Heart left ventricle (tissue), 13 donors: ENCODE results near the gene KLK13.

Experiments used
- CTCF ChIP-seq, 12 donors: fragments of 200-600 bp; sonication (generic) in 4 of 12; IDR thresholded peaks; one replicate each; pipeline versions ENCODE4 v1.5.0 to v1.8.0; 2018 to 2022; ENCODE audit warnings: antibody characterized with exemption in 12 of 12, mild to moderate bottlenecking in 5 of 12
- POLR2A ChIP-seq, 2 donors: fragments of 450-650 bp; IDR thresholded peaks; one replicate each; pipeline ENCODE4 v1.6.1; 2017; ENCODE audit warnings: antibody characterized with exemption in 2 of 2, mild to moderate bottlenecking in 2 of 2, moderate library complexity in 2 of 2
- donor health status: ischemic (EF 13 %, LVEDD 7.1; RV severe dilation, severe dysfunction).
- donor health status: DM: no; HTN: yes; CAD: no.
- donor health status: DM: no; HTN: no; CAD: no.
- donor health status: ischemic (EF 25% LVEDD 6.9; RV normal size, moderate dysfunction).
- donor health status: ischemic (EF 25% LVEDD 5.7; RV mildly dilated, moderate dysfunction).
- donor health status: ischemic (EF 35%, LVEDD 5.7; RV mildly dilated, moderate dysfunction).
- donor health status: nonischemic (EF 11% LVEDD 7.7; RV severe dilation, severe dysfunction).
- donor health status: DM: yes; HTN: yes; CAD: no.
- donor health status: PGD.
- donor health status: ischemic (EF 29% LVEDD 5.4; RV normal size, mild dysfunction).
- donor health status: nonischemic (EF 23%, LVEDD 6.1; RV moderate dilation, normal function).

- TF ChIP-seq CTCF (IDR thresholded peaks at IDR 0.05) (no peak), POLR2A (IDR thresholded peaks at IDR 0.05) (no peak)
Observed at GRCh38 chr19:51063664-51064063, 1.2 kb downstream of the KLK13 start.
